Neural crest cell (in vitro differentiated cells): ENCODE measurements around the gene SOD3. TPM values are rescaled to one million over a fixed set of nuclear protein-coding genes. Genes with fewer than 3 reads are reported as not detected.

Source experiments
- DNase-seq: peaks from one replicate; pipeline ENCODE4 v3.0.0; 2021; ENCODE audit warnings: low read depth, mixed read lengths, low spot score
- H3K27ac Mint-ChIP-seq: one replicate; pipeline ENCODE4 v1.8.0; 2021; ENCODE audit warnings: mild to moderate bottlenecking, mixed read lengths; ENCODE audit not compliant: unreplicated experiment
- H3K27me3 Mint-ChIP-seq: 2 replicates; pipeline ENCODE4 v1.8.0; 2021; ENCODE audit warnings: low read depth, mild to moderate bottlenecking, mixed read lengths
- H3K36me3 Mint-ChIP-seq: 2 replicates; pipeline ENCODE4 v1.8.0; 2021; ENCODE audit warnings: low read depth, mild to moderate bottlenecking, mixed read lengths
- H3K4me1 Mint-ChIP-seq: 2 replicates; pipeline ENCODE4 v1.8.0; 2021; ENCODE audit warnings: mixed read lengths
- H3K4me3 Mint-ChIP-seq: one replicate; pipeline ENCODE4 v1.8.0; 2021; ENCODE audit warnings: mild to moderate bottlenecking, mixed read lengths
- H3K9me3 Mint-ChIP-seq: 2 replicates; pipeline ENCODE4 v1.8.0; 2021; ENCODE audit warnings: mixed read lengths
- CTCF ChIP-seq: fragments of 200-600 bp; sonication (generic); conservative IDR thresholded peaks from 2 replicates; pipeline ENCODE4 v1.5.0; 2021; ENCODE audit warnings: antibody characterized with exemption, mild to moderate bottlenecking
- total RNA-seq: library from RNA; stranded (reverse); gene quantifications from 2 replicates; pipeline ENCODE4 v1.2.1, GENCODE V29; 2021

SOD3 gene
- total RNA-seq, 1 donor from 2014 or later = 0.16 TPM

GRCh38 chr4:24770032-24770584 lies 25.3 kb upstream of the SOD3 start:
- H3K9me3 Mint-ChIP-seq = peaks cover 8% of the 10 kb centered on the region
- no peak for DNase-seq
- peaks cover 2% of the 10 kb centered on the region for H3K36me3 Mint-ChIP-seq
- no peak for TF ChIP-seq CTCF
- H3K4me1 Mint-ChIP-seq = no peaks in the 10 kb centered on the region
- H3K27ac Mint-ChIP-seq = peak overlapping the region; percentile 43
- no peaks in the 10 kb centered on the region for H3K27me3 Mint-ChIP-seq
- H3K4me3 Mint-ChIP-seq = no peak overlapping the region

GRCh38 chr4:24770667-24771066 lies 24.7 kb upstream of the SOD3 start:
- no peak for DNase-seq
- H3K4me3 Mint-ChIP-seq = no peak overlapping the region
- TF ChIP-seq CTCF = no peak

DNA sequence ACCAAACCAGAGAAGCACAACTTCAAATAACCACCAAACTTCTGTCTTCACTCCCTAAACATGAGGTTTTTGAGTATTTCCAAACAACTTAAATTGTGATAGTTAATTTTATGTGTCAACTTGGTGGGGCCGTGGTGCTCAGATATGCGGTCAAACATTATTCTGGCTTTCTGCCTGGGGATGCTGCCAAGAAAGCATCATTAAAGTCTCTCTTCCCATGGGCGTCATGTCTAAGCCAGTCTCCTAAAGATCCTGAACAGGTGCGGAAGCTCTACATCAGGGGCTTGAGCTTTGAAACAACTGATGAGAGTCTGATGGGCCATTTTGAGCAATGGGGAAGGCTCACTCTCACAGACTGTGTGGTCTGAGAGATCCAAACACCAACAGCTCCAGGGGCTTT lies 24.1 kb upstream of the SOD3 start:
- Mint-ChIP-seq H3K27ac (no peak overlapping the region), H3K9me3 (peaks cover 5% of the 10 kb centered on the region), H3K4me3 (no peak overlapping the region), H3K36me3 (peaks cover 2% of the 10 kb centered on the region), H3K4me1 (no peaks in the 10 kb centered on the region), H3K27me3 (no peaks in the 10 kb centered on the region)
- no peak for DNase-seq
- no peak for TF ChIP-seq CTCF

More at GRCh38 chr4:24770667-24771066, 24.7 kb upstream of the SOD3 start:
- peaks cover 5% of the 10 kb centered on the region for H3K9me3 Mint-ChIP-seq
- H3K27ac Mint-ChIP-seq = no peak overlapping the region
- no peaks in the 10 kb centered on the region for H3K4me1 Mint-ChIP-seq
- H3K27me3 Mint-ChIP-seq = no peaks in the 10 kb centered on the region
- peaks cover 2% of the 10 kb centered on the region for H3K36me3 Mint-ChIP-seq

DNA sequence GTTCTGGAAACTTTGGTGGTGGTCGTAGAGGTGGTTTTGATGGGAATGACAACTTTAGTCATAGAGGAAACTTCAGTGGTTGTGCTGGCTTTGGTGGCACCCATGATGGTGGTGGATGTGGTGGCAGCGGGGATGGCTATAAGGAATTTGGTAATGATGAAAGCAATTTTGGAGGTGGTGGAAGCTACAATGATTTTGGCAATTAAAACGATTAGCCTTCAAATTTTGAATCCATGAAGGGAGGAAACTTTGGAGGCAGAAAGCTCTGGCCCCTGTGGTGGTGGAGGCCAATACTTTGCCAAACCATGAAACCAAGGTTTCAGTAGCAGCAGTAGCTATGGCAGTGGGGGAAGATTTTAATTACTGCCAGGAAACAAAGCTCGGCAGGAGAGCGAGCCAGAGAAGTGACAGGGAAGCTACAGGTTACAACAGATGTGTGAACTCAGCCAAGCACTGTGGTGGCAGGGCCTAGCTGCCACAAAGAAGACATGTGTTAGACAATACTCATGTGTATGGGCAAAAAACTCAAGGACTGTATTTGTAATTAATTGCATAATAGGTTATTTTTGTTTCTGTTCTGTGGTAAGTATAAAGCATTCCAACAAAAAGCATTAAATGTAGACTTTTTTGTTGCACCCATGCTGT lies 23.2 kb upstream of the SOD3 start:
- no peak for DNase-seq
- no peaks in the 10 kb centered on the region for H3K4me1 Mint-ChIP-seq
- H3K27me3 Mint-ChIP-seq = no peaks in the 10 kb centered on the region
- H3K36me3 Mint-ChIP-seq = peaks cover 2% of the 10 kb centered on the region
- TF ChIP-seq CTCF = no peak
- no peak overlapping the region for H3K4me3 Mint-ChIP-seq
- H3K27ac Mint-ChIP-seq = no peak overlapping the region
- peaks cover 5% of the 10 kb centered on the region for H3K9me3 Mint-ChIP-seq

GRCh38 chr4:24772952-24773351 lies 22.4 kb upstream of the SOD3 start:
- Mint-ChIP-seq H3K36me3 (peaks cover 2% of the 10 kb centered on the region), H3K4me1 (no peaks in the 10 kb centered on the region), H3K9me3 (peaks cover 5% of the 10 kb centered on the region), H3K27me3 (no peaks in the 10 kb centered on the region), H3K4me3 (no peak overlapping the region), H3K27ac (no peak overlapping the region)
- TF ChIP-seq CTCF = no peak
- DNase-seq = no peak
